B cell (primary cell): ENCODE results near the gene AGPAT1.

ENCODE experiments used
- CTCF ChIP-seq: fragments of 200-600 bp; IDR thresholded peaks from one replicate; pipeline ENCODE4 v1.8.0; 2022; ENCODE audit warnings: antibody characterized with exemption, mild to moderate bottlenecking
- EZH2 ChIP-seq: IDR thresholded peaks from 2 replicates; pipeline ENCODE4 v1.6.1; 2012; ENCODE audit warnings: borderline replicate concordance, low read depth, mild to moderate bottlenecking, moderate library complexity, low read length; ENCODE audit not compliant: insufficient read depth, poor library complexity, severe bottlenecking

- TF ChIP-seq CTCF (no peak), EZH2 (no peak)
Measured at GRCh38 chr6:32218167-32218566, 42.3 kb upstream of the AGPAT1 start.
